OCI-LY1 (cell line): ENCODE measurements around the gene DCST1.
A peak's percentile ranks its signal among the peaks of the same experiment; 100 is the strongest.

Experiments used
- H2AFZ ChIP-seq: fragments of 200-600 bp; sonication (generic), shearing (Covaris generic); 2 replicates; pipeline ENCODE4 v1.6.0; 2014; ENCODE audit warnings: antibody characterized with exemption, mild to moderate bottlenecking, low read length
- H3F3A ChIP-seq: fragments of 200-600 bp; sonication (generic), shearing (Covaris generic); 2 replicates; pipeline ENCODE4 v1.6.0; 2014; ENCODE audit warnings: mild to moderate bottlenecking, antibody characterized with exemption, low read length, moderate library complexity; ENCODE audit not compliant: insufficient read depth
- H3K27ac ChIP-seq: fragments of 200-600 bp; sonication (generic); 2 replicates; pipeline ENCODE4 v1.5.1; 2014; ENCODE audit warnings: low read length, mixed run types, mild to moderate bottlenecking, low read depth; ENCODE audit not compliant: poor library complexity, severe bottlenecking
- H3K27me3 ChIP-seq: fragments of 200-600 bp; sonication (generic); 2 replicates; pipeline ENCODE4 v1.6.0; 2014; ENCODE audit warnings: antibody characterized with exemption, mild to moderate bottlenecking, low read length, moderate library complexity; ENCODE audit not compliant: insufficient read depth
- H3K36me3 ChIP-seq: fragments of 200-600 bp; sonication (generic); 2 replicates; pipeline ENCODE4 v1.6.1; 2014; ENCODE audit warnings: mild to moderate bottlenecking, antibody characterized with exemption, low read length, moderate library complexity, mixed read lengths; ENCODE audit not compliant: insufficient read depth
- H3K4me1 ChIP-seq: fragments of 200-600 bp; sonication (generic); 2 replicates; pipeline ENCODE4 v1.5.1; 2014; ENCODE audit warnings: mild to moderate bottlenecking, low read length, moderate library complexity; ENCODE audit not compliant: insufficient read depth, severe bottlenecking
- H3K4me2 ChIP-seq: fragments of 200-600 bp; sonication (generic), shearing (Covaris generic); 2 replicates; pipeline ENCODE4 v1.6.1; 2014; ENCODE audit warnings: low read length
- H3K4me3 ChIP-seq: fragments of 200-600 bp; sonication (generic); 2 replicates; pipeline ENCODE4 v1.5.1; 2014; ENCODE audit warnings: low read length, low read depth, mild to moderate bottlenecking, mixed read lengths; ENCODE audit not compliant: poor library complexity, severe bottlenecking
- H3K79me2 ChIP-seq: fragments of 200-600 bp; shearing (Covaris generic); 2 replicates; pipeline ENCODE4 v1.6.1; 2016; ENCODE audit warnings: mixed run types, low read length, mixed read lengths; ENCODE audit not compliant: insufficient read depth
- H3K9ac ChIP-seq: fragments of 200-600 bp; sonication (generic), shearing (Covaris generic); 2 replicates; pipeline ENCODE4 v1.6.1; 2014; ENCODE audit warnings: mild to moderate bottlenecking, low read length, mixed read lengths
- H3K9me2 ChIP-seq: fragments of 200-600 bp; sonication (generic), shearing (Covaris generic); 2 replicates; pipeline ENCODE4 v1.6.1; 2014; ENCODE audit warnings: low read depth, mild to moderate bottlenecking, low read length, mixed read lengths
- H3K9me3 ChIP-seq: fragments of 200-600 bp; shearing (Covaris generic); 2 replicates; pipeline ENCODE4 v1.6.1; 2014; ENCODE audit warnings: low read length, mixed read lengths
- H4K20me1 ChIP-seq: fragments of 200-600 bp; sonication (generic), shearing (Covaris generic); 2 replicates; pipeline ENCODE4 v1.6.0; 2016; ENCODE audit warnings: mild to moderate bottlenecking, low read length; ENCODE audit not compliant: insufficient read depth
- CTCF ChIP-seq: fragments of 200-600 bp; sonication (generic), shearing (Covaris generic); IDR thresholded peaks from 2 replicates; pipeline ENCODE4 v1.5.1; 2017; ENCODE audit warnings: mild to moderate bottlenecking, antibody characterized with exemption, low read length, moderate library complexity, mixed read lengths
- EZH2 ChIP-seq: fragments of 200-600 bp; sonication (generic), shearing (Covaris generic); IDR thresholded peaks from 2 replicates; pipeline ENCODE4 v1.8.0; 2017; ENCODE audit warnings: borderline replicate concordance, mixed run types, mild to moderate bottlenecking, antibody characterized with exemption, low read length, moderate library complexity, mixed read lengths

Gene DCST1

GRCh38 chr1:155053531-155054105 is 20.0 kb downstream of the DCST1 start:
- Histone ChIP-seq H3K9me3 (no peaks in the 10 kb centered on the region), H3F3A (no peaks in the 10 kb centered on the region), H4K20me1 (no peaks in the 10 kb centered on the region), H3K9ac (no peak overlapping the region), H2AFZ (no peak overlapping the region), H3K9me2 (no peaks in the 10 kb centered on the region), H3K4me2 (no peak overlapping the region), H3K79me2 (no peaks in the 10 kb centered on the region), H3K4me3 (no peak overlapping the region), H3K4me1 (peaks cover 24% of the 10 kb centered on the region), H3K27me3 (no peaks in the 10 kb centered on the region), H3K36me3 (peaks cover 8% of the 10 kb centered on the region), H3K27ac (no peak overlapping the region)
- TF ChIP-seq CTCF (no peak), EZH2 (no peak)

GRCh38 chr1:155057104-155057503 is 23.5 kb downstream of the DCST1 start:
- peaks cover 8% of the 10 kb centered on the region for H3K36me3 ChIP-seq
- no peaks in the 10 kb centered on the region for H3K27me3 ChIP-seq
- no peaks in the 10 kb centered on the region for H3F3A ChIP-seq

GRCh38 chr1:155057788-155058211 is 24.2 kb downstream of the DCST1 start:
- TF ChIP-seq CTCF (peak; percentile 10; the same call in 1 of the 2 replicates), EZH2 (no peak)
- Histone ChIP-seq H3K9me3 (no peaks in the 10 kb centered on the region), H3F3A (no peaks in the 10 kb centered on the region), H2AFZ (no peak overlapping the region), H3K4me1 (peaks cover 12% of the 10 kb centered on the region), H3K36me3 (peaks cover 8% of the 10 kb centered on the region), H3K27me3 (no peaks in the 10 kb centered on the region), H3K27ac (no peak overlapping the region), H3K4me2 (no peak overlapping the region), H3K4me3 (no peak overlapping the region), H3K9ac (no peak overlapping the region), H3K9me2 (no peaks in the 10 kb centered on the region), H3K79me2 (no peaks in the 10 kb centered on the region), H4K20me1 (no peaks in the 10 kb centered on the region)

More at GRCh38 chr1:155057104-155057503, 23.5 kb downstream of the DCST1 start:
- TF ChIP-seq EZH2: no peak
- TF ChIP-seq CTCF: no peak
- Histone ChIP-seq H3K9me3 (no peaks in the 10 kb centered on the region), H3K4me2 (no peak overlapping the region), H2AFZ (no peak overlapping the region), H3K4me1 (peaks cover 13% of the 10 kb centered on the region), H4K20me1 (no peaks in the 10 kb centered on the region), H3K4me3 (no peak overlapping the region), H3K79me2 (no peaks in the 10 kb centered on the region), H3K27ac (no peak overlapping the region), H3K9me2 (no peaks in the 10 kb centered on the region), H3K9ac (no peak overlapping the region)
